HG03521 (cell line): Measurements from ENCODE around the gene GLB1L2.

Experiments
- ATAC-seq: cut with Tn5 transposase; IDR thresholded peaks from one replicate; pipeline ENCODE4 v1.9.1; 2021; ENCODE audit warnings: mild to moderate bottlenecking, moderate library complexity; ENCODE audit not compliant: unreplicated experiment

GLB1L2 gene

GRCh38 chr11:134383576-134384221 lies 51.9 kb downstream of the GLB1L2 start:
- no peak for ATAC-seq

GRCh38 chr11:134384406-134384805 lies 52.6 kb downstream of the GLB1L2 start:
- ATAC-seq = no peak

GRCh38 chr11:134385171-134385570 lies 53.4 kb downstream of the GLB1L2 start:
- ATAC-seq = no peak

GRCh38 chr11:134385774-134386565 lies 54.2 kb downstream of the GLB1L2 start:
- no peak for ATAC-seq

- no peak for ATAC-seq
Measured at GRCh38 chr11:134386945-134387344, 55.2 kb downstream of the GLB1L2 start.

GRCh38 chr11:134387501-134387900 lies 55.7 kb downstream of the GLB1L2 start:
- ATAC-seq = no peak

- no peak for ATAC-seq
Measured at GRCh38 chr11:134388590-134388989, 56.8 kb downstream of the GLB1L2 start.

GRCh38 chr11:134389464-134390180 lies 57.8 kb downstream of the GLB1L2 start:
- ATAC-seq = no peak

- no peak for ATAC-seq
Measured at GRCh38 chr11:134390706-134391569, 59.1 kb downstream of the GLB1L2 start.

GRCh38 chr11:134391656-134392055 lies 59.9 kb downstream of the GLB1L2 start:
- ATAC-seq = no peak

- ATAC-seq = no peak
Measured at GRCh38 chr11:134392953-134393615, 61.3 kb downstream of the GLB1L2 start.

GRCh38 chr11:134393638-134394037 lies 61.9 kb downstream of the GLB1L2 start:
- no peak for ATAC-seq

- no peak for ATAC-seq
Measured at GRCh38 chr11:134394311-134394710, 62.5 kb downstream of the GLB1L2 start.

- no peak for ATAC-seq
Measured at GRCh38 chr11:134395002-134395401, 63.2 kb downstream of the GLB1L2 start.

- ATAC-seq = no peak
Measured at GRCh38 chr11:134397304-134398078, 65.7 kb downstream of the GLB1L2 start.

- no peak for ATAC-seq
Measured at GRCh38 chr11:134398079-134398444, 66.3 kb downstream of the GLB1L2 start.

GRCh38 chr11:134398644-134399292 lies 67.0 kb downstream of the GLB1L2 start:
- no peak for ATAC-seq

- ATAC-seq = no peak
Measured at GRCh38 chr11:134399293-134399654, 67.5 kb downstream of the GLB1L2 start.

GRCh38 chr11:134399996-134400395 lies 68.2 kb downstream of the GLB1L2 start:
- ATAC-seq = no peak
